ENCODE measurements around the gene RFTN1.
"Not testable (repeated sequence)": the region's sequence is repeated elsewhere in the genome, so short reads cannot be mapped to it uniquely, and the experiment has no call there.

Gene RFTN1

GRCh38 chr3:16329036-16329825 is 184.3 kb downstream of the RFTN1 start:
- no peak for DNase-seq (ENCODE audit: low read depth)

GRCh38 chr3:16328124-16328523 is 185.4 kb downstream of the RFTN1 start:
- no peak for DNase-seq (ENCODE audit: low read depth)

DNA sequence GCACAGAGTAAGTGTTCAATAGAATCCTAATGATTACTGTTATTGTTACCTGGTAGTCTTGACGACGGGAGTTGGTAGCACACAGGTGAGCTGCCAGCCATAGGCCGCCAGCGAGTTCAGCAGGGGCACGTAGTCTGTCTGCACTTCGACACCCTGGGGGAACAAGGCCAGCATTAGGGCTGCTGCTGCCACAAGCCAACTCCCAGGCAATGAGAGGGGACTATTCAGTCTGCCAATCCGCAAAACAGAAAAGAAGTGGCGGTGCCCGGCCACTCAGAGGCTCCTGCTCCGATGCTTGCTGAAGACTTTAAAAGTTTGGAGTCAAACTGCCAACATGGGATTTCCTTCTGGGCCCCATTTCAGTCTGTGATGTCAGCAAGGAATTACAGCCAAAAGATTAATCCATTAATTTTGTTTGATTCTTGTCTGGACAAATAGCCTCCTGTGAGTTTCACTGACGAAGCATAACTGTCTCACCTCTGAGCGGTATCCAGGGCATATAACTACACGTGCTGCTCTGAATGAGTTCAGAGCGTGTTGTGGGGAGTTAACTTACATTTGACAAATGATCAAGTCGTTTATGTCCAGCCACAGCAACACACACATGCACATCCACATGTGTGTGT is 186.7 kb downstream of the RFTN1 start:
- no peak for DNase-seq (ENCODE audit: low read depth)

GRCh38 chr3:16325850-16326249 is 187.6 kb downstream of the RFTN1 start:
- no peak for DNase-seq (ENCODE audit: low read depth)

- DNase-seq (ENCODE audit: low read depth), result no peak
These were observed 189.8 kb downstream of the RFTN1 start for GRCh38 chr3:16323737-16324136.

DNA sequence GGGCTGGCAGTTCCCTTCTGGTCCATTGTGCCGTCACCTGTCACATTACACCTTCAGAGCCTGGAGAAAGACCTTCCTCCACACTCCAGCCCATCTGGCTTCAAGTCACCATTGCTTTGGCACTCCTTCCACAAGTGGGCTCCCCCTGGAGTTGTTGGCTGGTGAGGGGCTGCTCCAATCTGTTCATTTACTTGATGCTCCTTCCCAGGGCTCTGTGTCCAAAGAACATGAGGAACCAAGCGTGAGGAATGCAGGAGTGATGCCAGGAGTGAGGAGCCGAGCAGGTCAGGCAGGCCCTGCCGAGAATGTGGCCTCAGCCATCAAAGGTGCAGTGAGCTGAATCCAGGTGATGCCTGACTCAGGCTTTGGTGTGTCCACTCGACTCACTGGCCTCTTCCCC is 191.3 kb downstream of the RFTN1 start:
- DNase-seq (ENCODE audit: low read depth), result no peak

- no peak for DNase-seq (ENCODE audit: low read depth)
These were observed 192.8 kb downstream of the RFTN1 start for GRCh38 chr3:16320711-16321110.

DNA sequence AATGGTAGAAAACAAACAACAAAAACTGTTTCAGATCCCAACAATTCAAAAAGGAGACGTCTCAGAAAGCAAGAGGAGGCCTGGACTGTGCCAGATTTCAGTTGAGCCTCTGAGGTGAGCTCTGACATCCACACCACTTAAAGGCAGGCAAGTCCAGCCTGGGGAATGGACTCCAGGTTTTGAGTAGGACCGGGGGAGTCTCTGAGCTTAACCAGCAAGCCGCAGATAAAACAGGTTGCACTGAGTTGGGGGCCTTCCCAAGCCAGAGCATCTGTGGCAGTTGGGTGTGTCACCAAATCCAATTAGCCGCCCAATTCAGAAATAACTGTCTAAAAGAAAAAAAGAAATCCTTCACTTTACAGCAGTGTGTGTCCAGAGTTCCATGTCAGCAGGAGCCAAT is 193.8 kb downstream of the RFTN1 start:
- no peak for DNase-seq (ENCODE audit: low read depth)

- DNase-seq (ENCODE audit: low read depth), result no peak
These were observed 194.2 kb downstream of the RFTN1 start for GRCh38 chr3:16319307-16319706.

DNA sequence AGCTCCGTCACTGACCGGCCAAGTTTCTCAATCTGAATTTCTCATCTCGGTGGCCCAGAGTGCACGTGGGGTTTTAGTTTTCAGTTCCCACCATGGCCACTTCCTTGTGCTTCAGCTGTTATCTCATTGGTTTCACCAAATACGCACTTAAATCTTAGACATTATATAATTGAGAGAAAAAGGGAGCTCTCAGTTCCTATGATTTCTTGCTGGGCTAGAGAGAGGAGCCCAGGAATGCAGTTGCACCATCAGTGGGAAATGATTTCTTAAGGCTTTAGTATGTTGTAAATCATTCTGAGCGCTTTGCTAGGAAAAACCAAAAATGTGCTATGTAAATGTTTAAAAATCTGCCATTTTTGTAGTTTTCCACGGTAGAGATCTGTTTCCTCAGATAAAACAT is 195.3 kb downstream of the RFTN1 start:
- no peak for DNase-seq (ENCODE audit: low read depth)

DNA sequence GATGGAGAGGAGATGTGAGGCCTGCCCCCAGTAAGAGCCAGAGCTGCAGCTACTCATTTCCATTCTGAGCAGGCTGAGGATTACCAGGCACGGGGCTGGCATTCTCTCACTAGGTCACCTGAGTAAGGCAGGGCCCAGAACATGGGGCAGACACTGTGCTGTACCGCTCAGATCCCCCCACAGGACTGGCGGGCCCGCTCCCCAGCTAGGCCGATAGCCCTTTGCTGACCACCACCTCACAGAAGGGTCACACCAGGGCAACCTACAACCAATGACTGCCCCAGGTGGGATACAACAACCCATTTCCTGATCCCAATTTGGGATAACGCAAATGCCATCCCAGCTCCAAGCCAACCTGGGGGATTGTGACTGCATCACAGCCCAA is 195.9 kb downstream of the RFTN1 start:
- no peak for DNase-seq (ENCODE audit: low read depth)

DNA sequence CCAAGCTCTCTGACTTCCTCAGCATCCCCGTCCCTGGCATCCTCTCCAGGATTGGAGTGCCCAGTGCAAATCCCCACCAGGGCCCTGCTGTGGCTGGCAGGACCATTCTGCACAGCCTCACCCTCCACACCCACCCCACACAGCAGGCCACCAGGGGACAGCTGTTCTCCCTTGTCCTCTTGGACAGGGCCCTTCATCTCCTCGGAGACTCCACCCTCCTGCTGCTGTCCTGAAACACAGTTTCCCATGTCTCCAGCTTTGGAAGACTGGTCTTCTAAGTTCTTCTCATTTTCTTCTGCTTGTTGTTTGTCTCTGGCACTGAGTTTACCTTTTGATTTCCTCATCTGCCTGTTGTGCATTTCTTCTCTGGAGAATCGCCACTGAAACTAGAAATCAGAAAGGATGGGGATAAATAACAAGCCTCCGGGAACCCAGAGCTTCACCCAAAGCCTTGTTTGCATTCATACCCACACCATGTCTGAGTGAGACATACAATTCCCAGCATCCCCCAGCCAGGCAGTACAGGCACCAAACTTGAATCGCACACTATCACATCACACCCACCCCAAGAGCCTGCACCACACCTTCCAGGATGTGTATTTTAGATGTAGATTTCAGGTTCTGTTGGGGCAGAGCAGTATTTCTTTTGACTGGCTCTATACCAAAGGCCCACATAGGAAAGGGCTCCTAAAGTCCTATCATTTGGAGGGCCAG is 196.5 kb downstream of the RFTN1 start:
- DNase-seq (ENCODE audit: low read depth), result no peak

DNA sequence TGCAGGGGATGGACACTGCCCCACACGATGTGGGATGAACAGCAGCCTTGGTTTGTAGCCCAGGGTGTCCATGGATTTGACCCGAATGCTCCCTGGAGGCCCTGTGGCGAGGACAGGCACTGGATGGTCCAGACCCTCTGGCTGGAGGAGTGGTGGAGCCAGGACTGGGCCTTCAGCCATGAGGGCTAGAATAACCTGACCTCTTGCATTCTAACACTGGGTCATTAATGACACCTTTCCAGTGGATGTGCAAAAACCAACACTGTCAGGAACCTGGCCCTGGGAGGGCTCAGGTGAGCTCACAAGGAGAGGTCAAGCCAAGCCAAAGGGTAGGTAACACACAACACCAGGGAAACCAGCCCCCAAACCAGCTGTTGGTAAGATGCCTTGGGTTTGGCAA is 197.1 kb downstream of the RFTN1 start:
- no peak for DNase-seq (ENCODE audit: low read depth)

GRCh38 chr3:16315623-16316022 is 197.9 kb downstream of the RFTN1 start:
- DNase-seq (ENCODE audit: low read depth), result no peak

GRCh38 chr3:16313886-16314645 is 199.4 kb downstream of the RFTN1 start:
- no peak for DNase-seq (ENCODE audit: low read depth)

DNA sequence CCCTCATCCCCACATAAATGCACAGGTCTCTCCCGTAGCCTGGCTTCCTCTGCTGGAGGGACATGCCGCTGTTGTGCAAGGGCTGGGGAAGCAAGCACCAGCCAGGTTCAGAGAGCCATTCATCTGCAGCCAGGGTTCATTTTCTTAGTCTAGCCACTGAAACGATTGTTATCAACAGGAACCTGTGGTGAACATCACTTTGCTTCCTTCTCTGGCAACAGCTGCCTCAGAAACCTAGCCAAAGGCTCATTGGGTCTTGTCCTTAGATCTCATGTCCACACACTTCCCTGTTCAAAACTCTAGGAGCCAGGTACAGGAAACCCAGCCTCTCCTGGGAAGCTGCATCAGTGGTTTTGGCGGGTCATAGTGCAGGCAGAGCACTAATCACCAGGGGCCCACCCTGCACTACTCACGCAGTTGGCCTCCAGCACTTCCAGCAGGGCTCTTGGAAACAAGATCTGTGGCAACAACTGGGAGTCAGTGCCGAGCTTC is 201.5 kb downstream of the RFTN1 start:
- no peak for DNase-seq (ENCODE audit: low read depth)

DNA sequence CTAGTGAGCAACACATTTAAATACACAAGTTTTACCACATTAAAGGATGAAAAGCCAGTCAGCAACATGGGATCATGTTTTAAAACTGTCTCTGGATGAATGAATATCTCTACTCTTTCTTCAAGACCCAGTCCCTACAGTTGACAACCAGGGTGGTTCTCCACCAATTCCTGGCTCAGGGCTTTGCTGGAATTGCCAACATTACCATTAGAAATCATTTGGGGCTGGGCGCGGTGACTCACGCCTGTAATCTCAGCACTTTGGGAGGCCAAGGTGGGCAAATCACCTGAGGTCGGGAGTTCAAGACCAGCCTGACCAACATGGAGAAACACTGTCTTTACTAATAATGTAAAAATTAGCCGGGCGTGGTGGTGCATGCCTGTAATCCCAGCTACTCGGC is 203.0 kb downstream of the RFTN1 start:
- DNase-seq (ENCODE audit: low read depth), result not testable (repeated sequence)

- peak; percentile 19 for DNase-seq (ENCODE audit: low read depth)
These were observed 203.9 kb downstream of the RFTN1 start for GRCh38 chr3:16309558-16309957.

DNA sequence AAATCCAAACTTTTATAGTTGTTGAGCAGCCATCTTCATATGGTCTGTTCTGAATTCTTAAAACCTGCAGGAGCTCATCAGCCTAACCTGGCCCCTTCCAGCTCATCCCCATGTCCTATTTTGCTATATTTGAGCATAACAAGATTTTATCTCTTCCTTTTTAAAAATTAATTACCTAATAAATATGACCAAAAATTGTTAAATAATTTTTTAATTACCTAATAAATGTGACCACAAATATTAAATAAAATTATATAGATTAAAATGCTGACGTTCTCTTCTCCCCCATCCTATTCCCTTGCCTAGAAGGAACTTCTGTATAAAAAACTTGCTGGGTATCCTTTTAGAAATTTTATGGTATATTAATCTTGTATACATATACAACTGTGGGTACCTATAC is 204.8 kb downstream of the RFTN1 start:
- DNase-seq (ENCODE audit: low read depth), result no peak

DNA sequence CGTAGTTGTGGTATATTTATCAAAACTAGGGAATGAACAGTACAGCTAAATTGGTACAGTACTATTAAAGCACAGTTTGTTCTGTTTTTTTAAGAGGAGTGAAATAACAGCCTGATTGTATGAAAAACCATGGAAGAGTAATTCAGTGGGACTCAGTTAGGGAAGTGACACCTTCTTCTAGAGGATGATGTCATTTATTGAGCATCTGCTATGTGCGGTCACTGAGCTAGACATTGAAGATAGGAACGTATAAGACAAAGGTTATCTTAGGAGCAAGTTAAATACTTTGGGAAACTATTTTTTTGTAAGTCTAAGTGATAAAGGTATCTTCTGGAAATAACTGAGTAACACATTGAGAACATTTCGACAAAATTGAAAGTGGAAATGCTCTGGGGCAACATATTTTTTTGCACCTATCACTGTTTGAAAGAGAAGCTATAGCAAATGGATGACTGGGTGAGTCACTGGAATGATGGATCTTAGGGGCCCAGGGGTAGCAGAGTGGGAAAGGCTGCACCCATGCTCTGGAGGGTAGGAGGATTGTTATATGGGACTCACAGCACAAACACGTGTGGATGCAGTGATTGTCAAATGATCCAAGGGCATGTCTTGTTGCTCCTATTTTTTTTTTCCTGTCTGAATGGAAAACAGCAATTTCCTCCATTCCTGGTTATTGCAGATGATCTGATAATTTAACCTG is 205.5 kb downstream of the RFTN1 start:
- DNase-seq (ENCODE audit: low read depth), result no peak

- DNase-seq (ENCODE audit: low read depth), result no peak
These were observed 208.4 kb downstream of the RFTN1 start for GRCh38 chr3:16305111-16305541.
